T1000 (cell line): ENCODE results near the gene SULT1E1.
"Not testable (repeated sequence)": the region's sequence is repeated elsewhere in the genome, so short reads cannot be mapped to it uniquely, and the experiment has no call there.

ENCODE experiments used
- DNase-seq: peaks from one replicate; lab custom pipeline; 2025; ENCODE audit warnings: mixed read lengths; lab: John Stamatoyannopoulos, UW

The SULT1E1 gene

DNA sequence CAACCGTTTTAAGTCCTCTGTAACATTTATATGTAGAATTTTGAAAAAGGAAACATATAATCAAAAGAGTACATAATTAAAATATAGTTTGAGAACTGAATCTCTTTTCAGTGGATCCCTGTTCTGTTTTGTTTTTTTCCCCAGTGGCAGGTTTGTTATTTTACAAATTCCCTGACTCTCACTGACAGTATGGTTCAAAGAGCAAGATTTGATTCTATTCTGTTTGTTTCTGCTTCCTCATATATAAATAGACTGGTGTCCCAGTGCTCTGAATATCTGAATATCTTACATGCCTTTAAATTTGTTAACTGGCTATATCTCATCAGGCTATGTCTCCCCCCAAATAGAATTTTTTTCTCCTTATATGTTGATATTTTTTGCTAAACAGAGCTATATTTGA lies 16.6 kb downstream of the SULT1E1 start:
- no peak for DNase-seq

DNA sequence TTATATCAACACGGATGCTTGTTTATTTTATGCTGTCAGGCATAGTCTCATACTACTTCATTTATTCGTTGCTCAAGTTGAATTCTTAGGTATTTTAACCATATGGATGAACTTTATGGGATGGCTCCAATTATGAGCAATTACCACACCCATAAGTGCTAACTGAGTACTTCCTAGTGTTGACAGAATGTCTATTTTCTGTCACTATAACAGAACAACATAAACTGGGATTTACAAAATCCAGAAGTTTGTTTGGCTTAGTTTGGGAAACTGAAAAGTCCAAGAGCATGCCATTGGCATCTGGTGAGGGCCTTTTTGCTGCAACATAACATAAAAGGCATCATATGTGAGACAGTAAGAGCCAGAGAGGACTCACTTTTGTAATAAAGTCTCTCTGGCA lies 21.0 kb downstream of the SULT1E1 start:
- DNase-seq = no peak

DNA sequence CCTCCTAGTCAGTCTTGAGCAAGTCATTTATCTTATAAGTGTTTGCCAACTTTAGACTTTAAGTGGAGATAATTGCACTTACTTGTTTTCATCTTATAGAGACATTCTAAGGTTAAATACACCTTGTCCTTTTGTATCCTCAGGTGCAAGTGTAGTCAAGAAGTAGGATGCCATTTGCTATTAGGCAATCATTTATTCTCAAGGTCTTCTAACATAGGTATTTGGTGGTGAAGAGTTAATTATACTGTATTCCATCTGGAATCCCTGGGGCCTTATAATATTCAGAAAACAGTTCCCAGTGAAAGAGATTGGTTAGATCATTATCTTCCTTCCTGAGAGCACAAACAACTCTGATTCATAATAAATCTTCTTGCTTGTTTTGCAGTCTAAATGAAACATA lies 23.7 kb downstream of the SULT1E1 start:
- no peak for DNase-seq

DNA sequence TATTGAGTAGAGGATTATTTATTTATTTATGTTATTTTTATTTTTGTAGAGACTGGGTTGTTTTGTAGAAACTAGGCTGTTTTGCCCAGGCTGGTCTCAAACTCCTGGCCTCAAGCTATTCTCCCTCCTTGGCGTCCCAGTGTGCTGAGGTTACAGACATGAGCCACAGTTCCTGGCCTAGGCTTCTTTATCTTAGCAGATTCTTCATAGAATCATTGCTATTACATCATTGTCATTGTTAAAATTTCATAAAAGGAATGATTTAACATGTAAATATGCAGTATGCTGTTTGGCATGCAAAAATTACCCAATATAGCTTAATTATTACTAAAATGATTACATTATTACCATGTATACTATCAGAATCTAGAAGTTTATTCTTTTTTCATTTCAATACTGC lies 24.2 kb downstream of the SULT1E1 start:
- no peak for DNase-seq

DNA sequence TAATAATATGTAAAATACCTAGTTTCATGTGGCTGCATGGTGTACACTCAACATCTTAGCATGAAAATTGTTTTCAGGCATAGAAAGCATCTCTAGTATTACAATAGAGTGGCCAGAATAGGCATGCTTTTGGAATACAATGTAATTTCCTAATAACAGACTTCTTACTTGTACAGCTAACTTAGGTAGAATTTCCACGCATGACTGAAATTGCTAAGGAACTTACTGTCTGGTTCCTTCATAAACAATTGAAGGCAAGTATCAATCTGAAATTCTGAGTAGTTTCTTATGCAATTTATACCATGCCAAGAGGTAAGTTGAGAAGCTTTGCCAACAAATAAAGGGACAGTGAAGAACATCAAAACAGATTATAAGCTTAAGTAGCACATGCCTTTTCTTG lies 26.7 kb downstream of the SULT1E1 start:
- no peak for DNase-seq

DNA sequence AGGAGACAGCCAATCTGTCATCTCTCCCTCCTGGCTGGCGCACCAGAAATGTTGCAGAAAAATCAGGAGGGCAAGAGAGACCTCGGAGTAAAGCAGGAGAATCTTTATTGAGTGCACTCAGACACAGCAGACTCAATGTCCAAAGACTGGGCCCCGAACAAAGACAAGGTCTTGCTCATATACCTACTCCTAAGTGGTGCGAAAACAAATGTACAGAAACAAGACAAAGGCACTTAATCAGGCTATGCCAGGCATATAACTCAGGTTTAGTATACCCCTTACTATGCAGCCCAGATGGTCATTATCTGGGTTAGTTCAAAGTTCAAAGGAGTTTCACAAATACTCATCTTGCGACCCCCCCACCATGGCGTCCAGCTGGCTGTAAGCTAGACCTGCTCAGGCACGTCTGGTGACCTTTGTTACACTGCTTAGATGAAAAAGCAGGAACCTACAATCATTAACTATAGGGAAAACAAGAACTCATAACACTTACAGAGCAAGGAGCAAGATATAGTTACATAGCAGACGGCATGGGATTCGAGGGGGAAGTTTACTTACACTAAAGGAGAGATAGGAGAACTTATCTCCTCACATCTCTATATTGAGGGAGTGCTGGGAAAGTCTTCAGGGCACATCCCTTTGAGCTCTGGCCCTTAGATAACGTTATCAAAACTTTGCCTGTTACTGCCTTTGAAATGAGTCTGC lies 27.5 kb downstream of the SULT1E1 start:
- DNase-seq = no peak

DNA sequence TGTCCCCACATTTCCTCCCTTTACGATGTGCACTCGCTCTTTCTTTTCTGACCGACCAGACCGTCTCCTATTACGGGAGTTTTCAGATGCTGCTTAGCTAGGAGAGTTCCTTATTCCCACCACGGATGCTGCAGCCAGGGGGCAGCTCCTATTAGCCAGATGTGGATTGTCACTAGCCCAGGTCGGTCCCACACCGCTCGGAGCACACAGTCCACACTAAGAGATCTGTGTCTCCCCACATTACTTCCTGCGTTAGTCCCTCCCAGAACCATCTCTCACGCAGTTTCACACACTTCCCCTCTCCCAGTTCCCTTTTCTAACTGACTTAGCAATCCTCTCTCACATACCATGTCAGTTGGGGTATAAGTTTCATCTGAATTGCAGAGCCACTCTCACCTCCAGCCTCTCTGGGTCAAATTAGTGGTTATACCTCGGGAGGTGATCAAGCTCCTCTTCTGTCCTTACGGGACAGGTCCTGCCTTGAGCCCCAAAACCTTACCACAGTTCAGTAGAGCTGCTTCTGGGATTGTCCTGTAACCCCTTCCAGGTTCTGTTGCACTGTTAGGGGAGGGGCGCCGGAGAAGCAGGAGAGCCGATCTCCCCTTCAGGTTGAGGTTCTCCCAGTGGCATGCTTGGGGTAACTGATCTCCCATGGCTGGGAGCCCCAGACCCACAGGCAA lies 28.2 kb downstream of the SULT1E1 start:
- DNase-seq = no peak

DNA sequence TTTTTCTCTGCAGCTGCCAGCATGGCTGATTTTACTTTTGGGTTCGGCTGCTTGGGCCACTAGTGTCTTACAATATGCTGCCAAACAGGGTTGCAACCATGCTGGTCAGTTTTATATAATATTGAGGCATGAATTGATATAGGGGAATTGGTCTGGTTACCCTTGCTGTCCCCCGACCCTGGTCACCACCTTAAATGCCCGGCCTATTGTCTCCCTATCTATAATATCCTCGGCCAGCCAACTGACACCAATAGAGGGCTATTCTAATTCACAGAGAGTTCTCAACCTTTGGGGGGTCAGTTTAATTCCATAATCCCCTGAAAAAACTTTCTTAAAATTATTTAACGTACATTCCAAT lies 28.7 kb downstream of the SULT1E1 start:
- DNase-seq = no peak

DNA sequence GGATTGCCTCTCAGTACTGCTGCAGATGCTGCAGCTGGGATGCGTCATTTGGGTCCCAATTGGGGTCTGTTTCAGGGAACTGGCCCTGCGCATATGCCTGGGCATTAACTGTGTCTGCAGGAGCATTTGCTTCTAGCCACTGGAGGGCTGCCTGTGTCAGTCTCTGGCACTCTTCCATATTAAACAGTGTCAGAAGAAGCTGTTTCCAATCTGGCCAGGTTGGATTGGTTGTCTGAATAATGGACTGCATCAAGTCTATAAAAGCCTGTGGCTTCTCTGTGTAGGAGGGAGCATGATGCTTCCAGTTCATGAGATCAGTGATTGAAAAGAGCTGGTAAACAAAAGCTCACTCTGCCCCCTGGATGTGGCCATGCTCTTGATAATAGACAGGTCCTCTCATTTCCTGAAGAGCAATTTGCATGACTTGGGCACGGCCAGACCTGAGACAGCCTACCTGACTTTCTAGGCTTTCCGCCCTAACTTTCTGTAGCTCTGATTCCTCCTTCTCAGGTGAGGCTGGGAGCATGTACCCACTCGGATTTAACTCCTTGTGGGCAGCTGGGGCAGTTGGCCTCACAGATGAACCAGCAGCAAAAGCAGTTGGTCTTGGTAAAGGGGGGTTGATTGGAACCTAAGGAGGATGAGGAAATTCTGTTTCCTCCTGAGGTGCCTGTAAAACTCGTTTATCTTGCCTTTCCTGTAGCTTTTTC lies 29.2 kb downstream of the SULT1E1 start:
- DNase-seq = no peak

DNA sequence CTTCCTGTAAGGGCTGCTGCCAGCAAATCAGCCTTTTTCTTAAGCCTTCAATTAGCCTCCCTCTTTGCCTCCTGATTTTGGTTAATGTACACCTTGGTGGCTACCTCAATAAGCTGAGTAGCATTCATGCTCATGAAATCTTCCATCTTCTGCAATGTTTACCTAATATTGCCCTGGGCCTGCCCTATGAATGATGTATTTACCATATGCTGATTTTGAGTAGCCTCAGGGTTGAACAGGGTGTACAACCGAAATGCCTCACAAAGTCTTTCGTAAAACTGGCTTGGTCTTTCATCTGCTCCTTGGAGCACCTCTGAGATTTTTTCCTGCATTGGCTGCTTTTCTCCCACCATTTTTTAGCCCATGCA lies 29.8 kb downstream of the SULT1E1 start:
- no peak for DNase-seq

DNA sequence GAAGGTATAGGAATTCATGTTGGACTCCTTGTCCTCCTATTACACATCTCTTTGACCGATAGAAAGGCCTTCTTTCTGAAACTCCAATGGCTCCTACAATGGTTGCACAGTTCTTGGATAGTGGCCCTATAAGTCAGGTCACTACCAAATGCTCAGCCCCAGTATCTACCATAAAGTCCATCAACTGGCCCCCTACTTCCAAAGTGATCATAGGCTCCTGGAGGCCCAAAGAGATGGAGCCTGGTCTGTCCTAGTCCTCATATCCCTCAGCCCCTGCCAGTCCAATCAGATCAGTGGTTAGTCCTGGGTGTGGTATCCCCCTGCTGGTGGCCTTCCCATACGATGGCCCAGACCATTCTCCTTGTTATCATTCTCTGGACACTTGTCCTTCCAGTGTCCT lies 30.3 kb downstream of the SULT1E1 start:
- no peak for DNase-seq

DNA sequence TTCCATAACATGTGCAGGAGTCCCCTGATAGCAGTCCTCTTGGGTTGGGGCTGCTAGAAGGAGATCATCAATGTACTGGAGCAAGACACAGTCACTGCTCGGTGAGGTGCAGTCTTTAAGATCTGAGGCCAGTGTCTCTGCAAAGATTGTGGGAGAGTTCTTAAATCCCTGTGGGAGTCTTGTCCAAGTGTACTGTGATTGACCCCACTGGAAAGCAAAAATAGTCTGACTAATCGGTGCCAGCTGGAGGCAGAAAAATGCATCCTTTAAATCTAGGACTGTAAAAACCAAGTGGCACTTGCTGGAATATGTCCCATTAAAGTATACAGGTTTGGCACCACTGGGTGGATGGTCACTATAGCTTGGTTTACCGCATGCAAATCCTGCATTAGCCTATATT lies 31.1 kb downstream of the SULT1E1 start:
- no peak for DNase-seq

DNA sequence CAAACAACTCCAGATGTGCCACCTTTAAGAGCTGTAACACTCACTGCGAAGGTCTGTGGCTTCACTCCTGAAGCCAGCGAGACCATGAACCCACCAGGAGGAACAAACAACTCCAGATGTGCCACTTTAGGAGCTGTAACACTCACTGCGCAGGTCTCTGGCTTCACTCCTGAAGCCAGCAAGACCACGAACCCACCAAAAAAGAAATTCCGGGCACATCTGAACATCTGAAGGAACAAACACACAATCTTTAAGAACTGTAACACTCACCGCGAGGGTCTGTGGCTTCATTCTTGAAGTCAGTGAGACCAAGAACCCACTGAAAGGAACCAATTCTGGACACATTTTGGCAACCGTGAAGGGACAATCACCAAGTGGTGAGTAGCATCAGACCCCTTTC lies 34.9 kb downstream of the SULT1E1 start:
- not testable (repeated sequence) for DNase-seq

DNA sequence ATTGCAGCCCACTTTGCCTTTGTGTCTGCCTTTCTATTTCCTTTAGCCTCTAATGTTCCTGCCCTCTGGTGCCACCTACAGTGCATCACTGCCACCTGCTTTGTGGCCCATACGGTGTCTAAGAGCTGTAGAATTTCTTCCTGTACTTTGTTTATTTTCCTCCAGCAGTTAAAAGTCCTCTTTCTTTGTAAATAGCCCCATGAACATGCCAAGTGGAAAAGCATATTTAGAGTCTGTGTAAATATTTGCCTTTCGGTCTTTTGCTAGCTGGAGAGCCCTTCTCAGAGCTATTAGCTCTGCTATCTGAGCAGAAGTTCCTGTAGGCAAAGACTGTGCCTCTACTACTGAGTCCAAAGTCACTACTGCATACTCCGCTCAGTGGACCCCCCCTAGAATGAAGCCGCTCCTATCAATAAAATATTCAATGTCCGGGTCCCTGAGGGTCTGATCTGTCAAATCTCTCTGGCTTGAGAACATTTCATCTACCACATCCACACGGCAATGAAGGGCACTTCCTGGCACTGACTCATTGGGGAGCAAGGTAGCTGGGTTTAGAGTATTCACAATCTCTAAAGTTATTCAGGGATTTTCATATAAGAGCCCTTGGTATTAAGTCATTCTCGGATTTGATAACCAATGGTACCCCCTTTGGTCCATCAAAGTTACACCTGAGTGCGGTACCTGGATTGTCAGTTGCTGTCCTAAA lies 36.3 kb downstream of the SULT1E1 start:
- no peak for DNase-seq

DNA sequence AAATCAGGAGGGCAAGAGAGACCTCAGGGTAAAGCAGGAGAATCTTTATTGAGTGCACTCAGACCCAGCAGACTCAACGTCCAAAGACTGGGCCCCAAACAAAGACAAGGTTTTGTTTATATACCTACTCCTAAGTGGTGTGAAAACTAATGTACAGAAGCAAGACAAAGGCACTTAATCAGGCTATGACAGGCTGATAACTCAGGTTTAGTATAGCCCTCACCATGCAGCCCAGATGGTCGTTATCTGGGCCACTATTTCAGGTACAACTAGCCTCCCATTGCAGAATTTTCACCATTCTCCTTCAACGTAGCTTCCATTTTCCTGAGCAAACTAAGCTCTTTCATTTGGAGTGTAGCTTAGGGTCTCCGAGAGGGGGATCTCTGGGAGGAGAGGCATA lies 36.9 kb downstream of the SULT1E1 start:
- DNase-seq = no peak

DNA sequence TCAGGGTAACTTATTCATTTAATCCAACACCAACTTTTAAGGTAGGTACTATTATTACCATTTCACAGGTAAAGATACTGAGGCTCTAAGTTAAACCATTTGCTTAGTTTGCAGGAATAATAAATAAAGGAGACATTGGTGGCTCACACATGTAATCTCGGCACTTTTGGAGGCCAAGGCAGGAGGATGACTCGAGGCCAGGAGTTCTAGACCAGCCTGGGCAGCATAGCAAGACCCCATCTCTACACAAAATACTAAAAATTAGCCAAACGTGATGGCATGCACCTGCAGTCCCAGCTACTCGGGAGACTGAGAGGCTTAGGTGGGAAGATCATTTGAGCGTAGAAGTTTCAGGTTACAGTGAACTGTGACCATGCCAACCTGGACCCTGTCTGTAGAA lies 37.7 kb downstream of the SULT1E1 start:
- no peak for DNase-seq

DNA sequence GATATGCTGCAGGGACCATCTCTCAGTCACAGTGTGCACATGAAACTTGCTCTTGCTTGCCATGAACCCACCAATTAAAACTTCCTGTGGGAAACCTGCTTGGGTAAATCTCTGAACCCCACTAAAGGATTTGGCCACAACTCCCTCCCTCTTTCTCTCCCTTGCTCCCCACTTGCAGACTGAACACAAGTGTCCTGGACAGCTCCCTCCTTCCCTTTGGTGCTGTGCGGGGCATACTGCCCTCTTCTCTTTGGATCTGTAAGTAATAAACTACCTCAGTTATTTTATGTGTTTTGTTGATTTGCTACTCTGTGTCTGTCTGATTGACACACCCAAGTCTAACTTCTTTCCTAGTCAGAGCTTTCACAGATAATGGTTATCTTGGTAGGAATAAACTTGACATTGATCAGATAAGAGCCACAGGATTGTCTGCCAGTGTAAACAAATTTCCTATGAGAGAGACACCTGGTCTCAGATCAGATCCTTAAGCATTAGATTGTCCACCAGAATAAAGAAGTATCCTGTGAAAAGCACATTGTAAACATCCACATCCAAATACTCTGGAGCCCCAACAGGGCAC lies 41.8 kb downstream of the SULT1E1 start:
- DNase-seq = no peak

DNA sequence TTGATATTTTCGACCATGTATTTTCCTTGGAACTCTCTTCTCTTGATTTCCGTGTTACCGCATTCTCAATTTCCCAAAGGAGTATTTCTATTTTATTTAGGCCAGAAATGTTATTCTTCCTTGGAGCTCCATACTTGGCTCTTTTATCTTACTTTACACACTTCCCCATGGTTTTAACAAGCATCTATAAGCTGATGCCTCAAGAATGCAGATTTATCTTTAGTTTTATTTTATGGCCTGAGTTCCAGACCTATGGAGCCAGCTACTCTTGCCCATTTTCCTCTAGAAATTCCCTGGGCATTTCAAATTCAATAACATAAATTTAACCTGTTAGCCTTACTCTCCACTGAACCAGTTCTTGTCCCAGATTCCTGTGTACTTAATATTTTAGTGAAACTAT lies 43.7 kb downstream of the SULT1E1 start:
- no peak for DNase-seq

DNA sequence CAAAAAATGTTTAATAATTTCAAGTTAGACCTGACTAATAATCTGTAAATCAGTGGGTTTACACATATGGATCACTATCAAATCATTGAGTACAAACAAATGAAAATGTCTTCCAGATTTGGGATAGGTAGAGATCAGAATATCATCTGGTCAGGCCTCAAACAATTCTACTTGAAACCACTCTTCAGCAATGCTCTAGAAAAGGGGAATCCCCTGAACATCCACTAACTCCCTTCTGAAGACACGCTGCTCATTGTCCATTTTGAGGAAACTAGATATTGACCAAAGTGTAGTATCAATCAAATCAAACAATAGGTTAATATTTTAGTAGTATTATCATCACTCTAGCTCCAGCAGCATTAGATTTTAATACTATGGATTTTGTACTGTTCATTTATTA lies 46.3 kb downstream of the SULT1E1 start:
- DNase-seq = no peak

DNA sequence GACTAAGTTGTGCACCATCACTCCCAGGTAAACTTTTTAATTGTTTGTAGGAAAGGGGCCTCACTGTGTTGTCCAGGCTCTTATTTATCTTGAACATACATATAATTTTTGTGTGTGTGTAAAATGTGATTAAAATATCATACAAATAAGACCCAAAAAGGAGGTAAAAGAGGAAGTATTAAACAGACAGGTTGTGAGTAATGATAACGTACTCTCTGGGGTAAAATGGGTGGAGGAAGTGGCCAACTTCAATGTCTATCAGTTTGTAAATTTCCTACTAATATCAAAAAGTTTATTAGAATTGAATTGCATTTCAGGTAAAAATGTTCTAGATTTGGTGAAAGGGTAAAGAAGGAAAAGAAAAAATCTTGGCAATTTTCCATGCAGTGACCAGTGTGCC lies 48.8 kb downstream of the SULT1E1 start:
- no peak for DNase-seq

DNA sequence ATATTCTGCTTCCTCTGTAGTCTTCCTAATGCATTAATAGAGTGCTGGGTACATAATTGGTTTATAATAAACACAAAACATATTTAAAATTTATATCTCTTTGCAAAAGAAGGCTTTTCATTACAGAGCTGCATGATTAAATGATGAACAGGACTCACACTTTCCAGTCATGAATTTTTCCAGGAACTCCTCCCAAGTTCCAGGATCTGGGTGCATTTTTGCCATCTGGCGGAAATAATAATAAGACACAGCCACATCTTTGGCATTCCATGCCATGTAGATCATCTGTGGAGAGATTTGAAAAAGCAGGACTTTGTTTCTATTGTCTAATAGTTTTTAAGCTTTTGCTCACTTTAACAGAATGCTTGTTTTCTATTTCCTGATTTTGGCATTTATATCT lies 59.3 kb downstream of the SULT1E1 start:
- DNase-seq = no peak

DNA sequence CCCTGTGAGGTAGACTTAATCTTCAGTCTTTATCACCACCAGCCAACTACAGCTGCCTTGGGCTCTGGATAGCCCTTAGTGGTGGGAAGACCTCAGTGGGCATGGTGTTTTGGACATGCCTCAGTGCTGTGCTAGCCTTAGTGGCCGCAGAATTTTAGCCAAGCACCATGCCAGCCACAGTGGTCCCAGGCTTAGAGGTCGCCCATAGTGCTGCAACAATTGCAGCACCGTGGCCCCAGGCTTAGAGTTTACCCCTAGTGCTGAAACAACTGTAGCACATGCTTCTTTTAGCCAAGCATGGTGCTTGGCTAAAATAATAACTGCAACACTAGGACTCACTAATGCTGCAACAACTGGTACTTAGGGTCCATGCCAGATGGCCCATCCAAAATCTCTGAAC lies 60.6 kb downstream of the SULT1E1 start:
- DNase-seq = no peak

DNA sequence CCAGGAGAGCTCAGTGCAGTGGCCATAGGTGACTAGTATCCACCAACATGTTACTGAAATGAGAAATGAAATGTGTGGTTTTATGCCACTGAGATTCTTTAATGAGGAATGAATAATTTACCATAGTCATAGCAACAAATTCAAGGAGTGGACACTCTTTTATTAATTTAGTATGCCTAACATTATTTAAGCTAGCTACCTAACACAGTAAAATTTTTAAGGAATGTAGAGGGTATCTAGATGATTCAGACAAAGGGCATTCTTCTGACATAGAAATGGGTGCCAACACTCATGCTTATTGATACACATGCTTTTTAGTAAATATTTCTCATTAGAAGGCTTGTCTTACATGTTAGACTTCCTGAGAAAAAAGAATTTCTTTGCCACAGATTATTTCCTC lies 66.2 kb downstream of the SULT1E1 start:
- no peak for DNase-seq
